OCI-LY1 (cell line): ENCODE results near the gene ANK3.

Source experiments
- H2AFZ ChIP-seq: fragments of 200-600 bp; sonication (generic), shearing (Covaris generic); 2 replicates; pipeline ENCODE4 v1.6.0; 2014; ENCODE audit warnings: antibody characterized with exemption, mild to moderate bottlenecking, low read length
- H3F3A ChIP-seq: fragments of 200-600 bp; sonication (generic), shearing (Covaris generic); 2 replicates; pipeline ENCODE4 v1.6.0; 2014; ENCODE audit warnings: mild to moderate bottlenecking, antibody characterized with exemption, low read length, moderate library complexity; ENCODE audit not compliant: insufficient read depth
- H3K27ac ChIP-seq: fragments of 200-600 bp; sonication (generic); 2 replicates; pipeline ENCODE4 v1.5.1; 2014; ENCODE audit warnings: low read length, mixed run types, mild to moderate bottlenecking, low read depth; ENCODE audit not compliant: poor library complexity, severe bottlenecking
- H3K27me3 ChIP-seq: fragments of 200-600 bp; sonication (generic); 2 replicates; pipeline ENCODE4 v1.6.0; 2014; ENCODE audit warnings: antibody characterized with exemption, mild to moderate bottlenecking, low read length, moderate library complexity; ENCODE audit not compliant: insufficient read depth
- H3K36me3 ChIP-seq: fragments of 200-600 bp; sonication (generic); 2 replicates; pipeline ENCODE4 v1.6.1; 2014; ENCODE audit warnings: mild to moderate bottlenecking, antibody characterized with exemption, low read length, moderate library complexity, mixed read lengths; ENCODE audit not compliant: insufficient read depth
- H3K4me1 ChIP-seq: fragments of 200-600 bp; sonication (generic); 2 replicates; pipeline ENCODE4 v1.5.1; 2014; ENCODE audit warnings: mild to moderate bottlenecking, low read length, moderate library complexity; ENCODE audit not compliant: insufficient read depth, severe bottlenecking
- H3K4me2 ChIP-seq: fragments of 200-600 bp; sonication (generic), shearing (Covaris generic); 2 replicates; pipeline ENCODE4 v1.6.1; 2014; ENCODE audit warnings: low read length
- H3K4me3 ChIP-seq: fragments of 200-600 bp; sonication (generic); 2 replicates; pipeline ENCODE4 v1.5.1; 2014; ENCODE audit warnings: low read length, low read depth, mild to moderate bottlenecking, mixed read lengths; ENCODE audit not compliant: poor library complexity, severe bottlenecking
- H3K79me2 ChIP-seq: fragments of 200-600 bp; shearing (Covaris generic); 2 replicates; pipeline ENCODE4 v1.6.1; 2016; ENCODE audit warnings: mixed run types, low read length, mixed read lengths; ENCODE audit not compliant: insufficient read depth
- H3K9ac ChIP-seq: fragments of 200-600 bp; sonication (generic), shearing (Covaris generic); 2 replicates; pipeline ENCODE4 v1.6.1; 2014; ENCODE audit warnings: mild to moderate bottlenecking, low read length, mixed read lengths
- H3K9me2 ChIP-seq: fragments of 200-600 bp; sonication (generic), shearing (Covaris generic); 2 replicates; pipeline ENCODE4 v1.6.1; 2014; ENCODE audit warnings: low read depth, mild to moderate bottlenecking, low read length, mixed read lengths
- H3K9me3 ChIP-seq: fragments of 200-600 bp; shearing (Covaris generic); 2 replicates; pipeline ENCODE4 v1.6.1; 2014; ENCODE audit warnings: low read length, mixed read lengths
- H4K20me1 ChIP-seq: fragments of 200-600 bp; sonication (generic), shearing (Covaris generic); 2 replicates; pipeline ENCODE4 v1.6.0; 2016; ENCODE audit warnings: mild to moderate bottlenecking, low read length; ENCODE audit not compliant: insufficient read depth
- EZH2 ChIP-seq: fragments of 200-600 bp; sonication (generic), shearing (Covaris generic); IDR thresholded peaks from 2 replicates; pipeline ENCODE4 v1.8.0; 2017; ENCODE audit warnings: borderline replicate concordance, mixed run types, mild to moderate bottlenecking, antibody characterized with exemption, low read length, moderate library complexity, mixed read lengths
- TF ChIP-seq, protein P1 (sequence below): fragments of 200-600 bp; sonication (generic), shearing (Covaris generic); IDR thresholded peaks from 2 replicates; pipeline ENCODE4 v1.5.1; 2017; ENCODE audit warnings: mild to moderate bottlenecking, antibody characterized with exemption, low read length, moderate library complexity, mixed read lengths

ANK3 gene

DNA sequence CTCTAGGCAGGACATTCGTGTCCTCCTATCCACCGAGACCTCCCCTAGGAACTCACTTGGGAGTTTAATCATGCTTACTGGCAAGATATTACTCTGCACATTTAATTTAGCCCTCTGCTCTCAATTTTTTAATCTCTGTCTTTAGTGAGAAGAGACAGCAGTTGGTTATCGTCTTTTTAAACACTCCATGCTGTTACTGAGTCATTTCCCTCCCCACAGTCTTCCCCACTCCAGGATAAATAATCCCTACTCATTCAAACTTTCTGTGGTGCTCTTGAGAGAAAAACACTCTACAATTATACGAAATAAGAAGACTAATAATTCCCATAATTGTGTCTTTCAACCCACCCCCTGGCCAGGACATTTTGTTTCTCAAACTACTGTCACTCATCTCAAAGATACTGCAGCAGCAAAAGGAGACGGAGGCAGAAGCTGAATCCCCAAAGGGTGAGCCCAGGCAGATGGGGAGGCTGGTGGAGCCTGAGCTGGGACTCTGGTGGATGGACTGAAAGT lies 84.2 kb downstream of the ANK3 start:
- Histone ChIP-seq H3F3A (no peaks in the 10 kb centered on the region), H3K9me3 (no peaks in the 10 kb centered on the region), H3K79me2 (peaks cover 6% of the 10 kb centered on the region; the same call in 1 of the 2 replicates), H3K27ac (no peak overlapping the region), H3K4me1 (no peaks in the 10 kb centered on the region), H2AFZ (no peak overlapping the region), H4K20me1 (no peaks in the 10 kb centered on the region), H3K4me3 (no peak overlapping the region), H3K27me3 (no peaks in the 10 kb centered on the region), H3K9ac (no peak overlapping the region), H3K9me2 (no peaks in the 10 kb centered on the region), H3K36me3 (no peaks in the 10 kb centered on the region), H3K4me2 (no peak overlapping the region)
- no peak for TF ChIP-seq EZH2
- TF ChIP-seq, protein P1, sequence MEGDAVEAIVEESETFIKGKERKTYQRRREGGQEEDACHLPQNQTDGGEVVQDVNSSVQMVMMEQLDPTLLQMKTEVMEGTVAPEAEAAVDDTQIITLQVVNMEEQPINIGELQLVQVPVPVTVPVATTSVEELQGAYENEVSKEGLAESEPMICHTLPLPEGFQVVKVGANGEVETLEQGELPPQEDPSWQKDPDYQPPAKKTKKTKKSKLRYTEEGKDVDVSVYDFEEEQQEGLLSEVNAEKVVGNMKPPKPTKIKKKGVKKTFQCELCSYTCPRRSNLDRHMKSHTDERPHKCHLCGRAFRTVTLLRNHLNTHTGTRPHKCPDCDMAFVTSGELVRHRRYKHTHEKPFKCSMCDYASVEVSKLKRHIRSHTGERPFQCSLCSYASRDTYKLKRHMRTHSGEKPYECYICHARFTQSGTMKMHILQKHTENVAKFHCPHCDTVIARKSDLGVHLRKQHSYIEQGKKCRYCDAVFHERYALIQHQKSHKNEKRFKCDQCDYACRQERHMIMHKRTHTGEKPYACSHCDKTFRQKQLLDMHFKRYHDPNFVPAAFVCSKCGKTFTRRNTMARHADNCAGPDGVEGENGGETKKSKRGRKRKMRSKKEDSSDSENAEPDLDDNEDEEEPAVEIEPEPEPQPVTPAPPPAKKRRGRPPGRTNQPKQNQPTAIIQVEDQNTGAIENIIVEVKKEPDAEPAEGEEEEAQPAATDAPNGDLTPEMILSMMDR: no peak

DNA sequence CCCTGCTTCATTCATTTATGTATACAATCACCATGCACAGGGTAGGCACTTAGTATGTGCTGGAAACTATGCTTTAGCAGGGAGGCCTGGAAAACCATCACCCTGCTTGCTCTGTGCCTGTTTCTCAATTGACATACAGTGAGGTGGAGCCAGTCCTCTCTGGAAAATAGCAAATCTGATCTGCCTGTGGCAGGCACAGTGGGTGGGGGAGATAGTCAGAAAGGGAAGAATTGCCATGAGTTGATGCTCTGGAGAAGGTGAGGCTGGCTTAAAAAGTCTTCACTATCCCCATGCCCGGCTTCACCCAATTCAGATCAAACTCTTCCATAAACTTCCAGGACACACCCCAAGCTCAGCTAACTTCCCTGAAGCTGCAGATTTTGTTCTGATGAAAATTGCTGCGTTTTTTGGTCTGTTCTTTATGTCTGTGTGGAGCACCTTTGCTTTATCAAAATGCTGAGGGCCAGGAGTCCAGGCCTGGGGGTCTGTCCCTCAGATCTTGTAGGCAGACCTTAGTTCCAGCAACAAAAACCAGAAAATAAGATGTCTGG lies 84.8 kb downstream of the ANK3 start:
- H3K9me3 ChIP-seq: no peaks in the 10 kb centered on the region
- H3K27ac ChIP-seq: no peak overlapping the region
- no peak overlapping the region for H3K4me2 ChIP-seq
- H3K9ac ChIP-seq: no peak overlapping the region
- H4K20me1 ChIP-seq: no peaks in the 10 kb centered on the region
- no peaks in the 10 kb centered on the region for H3K4me1 ChIP-seq
- H3K36me3 ChIP-seq: no peaks in the 10 kb centered on the region
- H2AFZ ChIP-seq: no peak overlapping the region
- H3K79me2 ChIP-seq: peaks cover 6% of the 10 kb centered on the region; the same call in 1 of the 2 replicates
- H3F3A ChIP-seq: no peaks in the 10 kb centered on the region
- TF ChIP-seq EZH2: no peak
- TF ChIP-seq, protein P1: no peak
- no peaks in the 10 kb centered on the region for H3K9me2 ChIP-seq
- no peak overlapping the region for H3K4me3 ChIP-seq
- no peaks in the 10 kb centered on the region for H3K27me3 ChIP-seq

DNA sequence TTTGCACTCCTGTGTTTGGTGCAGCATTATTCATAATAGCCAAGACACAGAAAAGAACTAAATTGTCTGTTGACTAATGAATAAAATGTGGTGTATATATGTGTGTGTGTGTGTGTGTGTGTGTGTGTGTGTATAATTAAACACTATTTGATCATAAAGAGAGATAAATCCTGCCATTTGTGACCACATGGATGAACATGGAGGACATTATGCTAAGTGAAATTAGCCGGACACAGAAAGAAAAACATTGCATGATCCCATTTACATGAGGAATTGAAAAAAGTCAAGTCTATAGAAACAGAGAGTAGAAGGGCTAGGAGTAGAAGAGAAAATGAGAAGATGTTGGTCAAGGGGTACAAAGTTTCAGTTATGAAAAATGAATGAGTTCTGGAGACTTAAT lies 85.9 kb downstream of the ANK3 start:
- no peaks in the 10 kb centered on the region for H3K4me1 ChIP-seq
- H3K9me2 ChIP-seq: no peaks in the 10 kb centered on the region
- no peaks in the 10 kb centered on the region for H3K9me3 ChIP-seq
- H4K20me1 ChIP-seq: no peaks in the 10 kb centered on the region
- H3K4me2 ChIP-seq: no peak overlapping the region
- H3K9ac ChIP-seq: no peak overlapping the region
- H3K79me2 ChIP-seq: peaks cover 6% of the 10 kb centered on the region; the same call in 1 of the 2 replicates
- H3K27ac ChIP-seq: no peak overlapping the region
- H3K27me3 ChIP-seq: no peaks in the 10 kb centered on the region
- no peak overlapping the region for H2AFZ ChIP-seq
- H3K36me3 ChIP-seq: no peaks in the 10 kb centered on the region
- H3F3A ChIP-seq: no peaks in the 10 kb centered on the region
- no peak for TF ChIP-seq EZH2
- TF ChIP-seq, protein P1: no peak
- H3K4me3 ChIP-seq: no peak overlapping the region
